NCI-H2227 (cell line): ENCODE measurements around the gene GRM7.

ENCODE experiments used
- DNase-seq: peaks from one replicate; lab custom pipeline; 2025; ENCODE audit not compliant: unreplicated experiment; lab: John Stamatoyannopoulos, UW

The GRM7 gene

GRCh38 chr3:7565574-7565973 is 704.7 kb downstream of the GRM7 start:
- no peak for DNase-seq

DNA sequence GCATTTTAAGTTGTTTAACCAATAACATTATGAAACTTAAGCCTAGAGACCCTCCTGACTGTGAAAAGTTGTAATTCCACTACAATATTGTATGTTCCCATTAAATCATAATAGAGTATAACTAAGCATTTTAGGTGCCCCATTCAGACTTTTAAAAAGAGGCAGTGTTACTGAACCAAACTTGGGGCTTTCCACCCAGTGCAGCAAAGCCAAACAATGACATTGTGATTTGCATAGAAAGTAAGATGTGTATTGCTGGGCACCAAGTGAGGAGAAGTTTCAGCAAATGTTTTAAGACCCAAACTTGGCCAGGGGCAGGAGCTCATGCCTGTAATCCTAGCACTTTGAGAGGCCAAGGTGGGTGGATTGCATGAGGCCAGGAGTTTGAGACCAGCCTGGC is 706.2 kb downstream of the GRM7 start:
- no peak for DNase-seq

- no peak for DNase-seq
These were observed 707.7 kb downstream of the GRM7 start for GRCh38 chr3:7568526-7569184.

DNA sequence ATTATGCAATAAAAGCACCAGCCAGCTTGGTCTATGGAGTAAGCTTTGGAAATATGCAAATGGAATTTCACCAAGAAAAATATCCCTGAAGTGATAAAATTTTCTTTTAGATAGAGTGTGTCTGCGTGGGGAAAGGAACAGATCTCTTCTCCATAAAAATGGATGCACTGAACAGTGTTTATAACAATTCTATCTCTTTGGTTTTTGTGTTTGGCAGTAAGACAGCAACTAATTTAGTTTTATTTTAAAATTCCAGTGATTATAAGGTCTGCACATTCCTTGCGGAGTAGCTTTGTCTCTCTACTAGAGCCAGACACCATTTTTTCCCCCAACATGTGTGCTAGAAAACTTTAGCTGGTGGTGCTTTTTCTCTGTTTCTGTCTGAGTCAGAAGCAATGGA is 712.4 kb downstream of the GRM7 start:
- DNase-seq: no peak

- no peak for DNase-seq
These were observed 713.5 kb downstream of the GRM7 start for GRCh38 chr3:7574435-7574834.

DNA sequence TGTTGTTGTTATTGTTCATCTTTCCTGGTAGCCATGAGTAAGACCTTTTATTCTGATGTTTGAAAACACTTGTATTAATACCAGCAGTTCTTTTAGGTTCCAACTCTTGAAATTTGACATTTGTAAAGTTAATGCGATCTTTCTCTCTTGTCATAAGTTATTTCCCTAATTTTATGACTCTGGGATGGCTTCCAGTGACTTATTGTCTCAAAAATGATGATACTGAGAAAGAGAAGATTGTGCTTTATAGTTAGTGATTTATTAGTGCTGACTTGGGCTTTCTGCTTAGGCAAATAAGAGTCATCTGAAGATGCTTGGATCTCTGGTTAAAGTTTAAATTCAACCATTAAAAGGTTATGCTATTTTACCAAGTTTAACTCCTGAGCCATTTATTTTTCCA is 715.2 kb downstream of the GRM7 start:
- DNase-seq: no peak

DNA sequence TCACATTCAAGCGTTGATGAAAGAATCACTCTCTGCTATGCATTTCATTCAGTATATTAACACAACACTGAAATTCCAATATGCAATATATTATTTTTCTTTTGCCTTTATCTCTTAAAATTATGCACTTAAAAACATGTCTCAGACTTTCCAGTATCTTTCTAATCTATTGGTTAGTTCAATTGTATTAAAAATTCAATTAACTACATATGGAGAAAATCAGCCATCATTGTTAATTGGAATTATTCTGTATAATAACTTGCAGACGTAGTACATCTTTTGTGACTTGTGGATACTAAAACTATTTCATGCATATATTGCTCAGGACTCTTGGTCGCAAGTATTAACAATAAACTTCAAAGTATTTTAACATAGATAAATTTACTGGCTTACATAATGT is 715.6 kb downstream of the GRM7 start:
- no peak for DNase-seq

DNA sequence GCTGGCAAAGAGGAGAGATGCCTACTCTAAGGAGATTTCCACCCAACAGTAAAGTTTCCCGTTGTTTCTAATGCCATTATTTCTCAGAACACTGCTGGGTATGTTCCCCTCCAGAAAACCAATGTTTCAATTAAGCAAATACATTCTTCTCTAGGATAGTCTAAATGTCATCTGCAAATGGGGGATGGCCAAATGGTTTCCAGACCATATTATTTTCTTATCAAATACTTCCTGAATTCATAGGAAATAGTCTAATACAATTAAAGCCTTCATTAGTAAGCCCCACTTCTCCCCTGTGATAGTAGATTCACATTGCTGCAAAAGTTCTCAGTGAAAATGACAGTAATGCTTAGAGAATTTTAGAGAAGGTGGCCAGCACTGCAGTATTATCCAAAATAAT is 716.6 kb downstream of the GRM7 start:
- DNase-seq: no peak

- no peak for DNase-seq
These were observed 720.9 kb downstream of the GRM7 start for GRCh38 chr3:7581831-7582230.

DNA sequence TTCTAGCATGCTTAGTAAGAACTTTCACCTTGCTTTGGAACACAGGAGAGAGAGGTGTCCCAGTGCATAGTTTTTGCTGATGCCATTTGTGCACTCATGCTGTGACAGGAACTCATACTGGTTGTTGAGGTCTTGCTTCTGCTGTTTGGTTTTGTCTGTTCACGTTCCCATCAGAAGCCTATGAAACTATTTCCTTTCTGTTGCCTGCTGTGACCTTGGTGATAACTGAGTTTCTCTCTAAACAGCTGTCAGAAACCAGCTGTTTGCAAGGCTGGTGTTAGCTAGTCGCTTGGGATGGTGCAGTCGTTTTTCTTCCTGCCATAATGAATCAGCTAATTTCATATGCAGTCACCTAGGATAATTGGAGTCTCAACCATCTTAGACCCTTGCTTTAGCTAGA is 724.1 kb downstream of the GRM7 start:
- no peak for DNase-seq

DNA sequence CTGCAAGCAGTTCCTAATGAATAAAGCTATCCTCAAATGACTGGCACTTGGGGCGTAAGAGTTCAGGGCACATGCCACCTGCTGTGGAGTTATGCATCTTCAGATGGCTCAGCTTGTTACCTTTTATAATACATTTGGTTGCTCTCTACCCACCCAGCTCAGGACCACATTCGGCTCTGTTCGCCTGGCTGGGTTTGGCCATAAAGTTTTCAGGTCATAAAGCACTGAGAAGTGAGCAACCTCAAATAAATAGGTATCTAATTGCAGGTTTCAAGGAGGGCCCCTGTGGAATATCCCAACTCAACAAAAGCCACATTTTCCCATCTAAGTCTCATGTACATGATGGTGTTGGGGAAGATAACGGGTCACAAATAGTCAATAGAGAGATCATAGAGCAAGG is 727.3 kb downstream of the GRM7 start:
- DNase-seq: no peak

GRCh38 chr3:7589526-7589925 is 728.6 kb downstream of the GRM7 start:
- no peak for DNase-seq

- no peak for DNase-seq
These were observed 741.4 kb downstream of the GRM7 start for GRCh38 chr3:7602297-7602696.

GRCh38 chr3:7607083-7607482 is 746.2 kb downstream of the GRM7 start:
- DNase-seq: no peak

DNA sequence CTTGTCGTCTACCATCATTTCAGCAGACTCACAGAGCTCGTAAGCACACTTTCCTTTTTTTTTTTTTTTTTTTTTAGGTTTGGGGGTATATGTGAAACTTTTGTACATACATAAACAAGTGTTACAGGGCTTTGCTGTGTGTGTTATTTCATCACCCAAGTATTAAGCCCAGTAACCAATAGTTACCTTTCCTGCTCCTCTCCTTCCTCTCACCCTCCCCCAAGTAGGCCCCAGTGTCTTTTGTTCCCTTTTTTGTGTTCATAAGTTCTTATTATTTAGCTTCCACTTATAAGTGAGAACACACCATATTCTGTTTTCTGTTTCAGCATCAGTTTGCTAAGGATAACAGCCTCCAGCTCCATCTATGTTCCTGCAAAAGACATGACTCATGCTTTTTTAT is 746.8 kb downstream of the GRM7 start:
- DNase-seq: no peak

- DNase-seq: no peak
These were observed 749.7 kb downstream of the GRM7 start for GRCh38 chr3:7610634-7611033.

- no peak for DNase-seq
These were observed 754.1 kb downstream of the GRM7 start for GRCh38 chr3:7615043-7615442.

- no peak for DNase-seq
These were observed 757.7 kb downstream of the GRM7 start for GRCh38 chr3:7618606-7619005.

DNA sequence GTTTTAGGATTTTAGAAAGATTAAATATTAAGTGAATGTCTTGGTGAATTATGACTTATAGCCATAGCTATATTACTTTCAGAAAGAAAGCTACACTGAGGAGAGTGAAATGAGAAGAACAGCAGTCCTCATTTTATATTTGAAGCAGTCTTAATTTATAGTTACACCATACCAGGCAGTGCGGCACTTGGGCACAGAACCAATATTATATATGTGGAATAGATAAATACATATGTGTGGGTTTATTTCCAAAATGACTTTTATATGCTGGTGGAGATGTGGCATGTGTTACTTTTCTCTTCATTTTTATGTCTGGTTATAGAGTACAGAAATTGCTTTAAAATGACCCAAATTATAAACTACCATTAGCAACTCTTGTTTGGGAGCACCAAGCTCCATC is 759.5 kb downstream of the GRM7 start:
- no peak for DNase-seq

DNA sequence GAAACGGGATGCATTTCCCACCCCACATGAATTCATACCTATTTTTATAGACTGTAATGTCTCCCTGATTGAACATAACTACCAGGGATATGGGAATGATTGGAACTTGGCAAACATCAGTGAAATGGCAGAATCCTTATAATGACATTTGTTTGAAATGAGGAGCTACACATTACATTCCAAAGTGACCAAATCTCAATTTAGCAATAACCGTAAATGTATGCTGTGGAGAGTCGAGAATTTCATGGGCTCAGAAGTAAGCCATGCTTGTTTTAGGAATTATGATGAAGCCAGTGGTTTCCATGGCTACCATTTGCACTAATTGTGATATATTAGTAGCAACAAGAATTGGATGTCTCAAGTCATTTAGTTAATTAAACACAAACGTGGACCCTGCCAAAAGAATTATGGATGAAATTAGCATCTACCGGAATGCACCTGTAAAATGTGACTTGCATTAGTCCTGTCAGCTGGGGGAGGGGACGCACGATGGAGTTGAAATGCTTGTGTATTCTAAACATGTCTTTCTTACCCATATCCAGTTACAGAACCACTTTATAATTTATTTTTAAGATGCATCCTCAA is 760.2 kb downstream of the GRM7 start:
- DNase-seq: no peak

- no peak for DNase-seq
These were observed 760.7 kb downstream of the GRM7 start for GRCh38 chr3:7621651-7622050.

DNA sequence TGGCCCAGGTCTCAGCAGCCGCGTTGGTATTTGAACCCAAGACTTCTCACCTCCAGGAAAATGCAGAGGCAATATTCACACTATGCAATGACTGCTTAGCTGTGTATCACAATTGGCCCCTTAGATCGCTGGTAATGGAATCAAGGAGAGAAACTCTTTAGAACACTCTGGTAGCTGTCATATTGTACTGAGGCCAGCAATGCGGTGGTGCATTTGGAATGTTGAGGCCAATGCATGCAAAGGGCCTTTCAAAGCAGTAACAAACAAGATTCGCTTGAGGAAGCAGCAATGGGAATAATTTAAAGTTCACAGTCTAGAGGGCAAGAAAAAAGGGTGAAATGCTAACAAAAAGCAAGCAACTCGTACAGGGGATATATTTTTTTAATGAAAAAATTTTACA is 764.1 kb downstream of the GRM7 start:
- no peak for DNase-seq

DNA sequence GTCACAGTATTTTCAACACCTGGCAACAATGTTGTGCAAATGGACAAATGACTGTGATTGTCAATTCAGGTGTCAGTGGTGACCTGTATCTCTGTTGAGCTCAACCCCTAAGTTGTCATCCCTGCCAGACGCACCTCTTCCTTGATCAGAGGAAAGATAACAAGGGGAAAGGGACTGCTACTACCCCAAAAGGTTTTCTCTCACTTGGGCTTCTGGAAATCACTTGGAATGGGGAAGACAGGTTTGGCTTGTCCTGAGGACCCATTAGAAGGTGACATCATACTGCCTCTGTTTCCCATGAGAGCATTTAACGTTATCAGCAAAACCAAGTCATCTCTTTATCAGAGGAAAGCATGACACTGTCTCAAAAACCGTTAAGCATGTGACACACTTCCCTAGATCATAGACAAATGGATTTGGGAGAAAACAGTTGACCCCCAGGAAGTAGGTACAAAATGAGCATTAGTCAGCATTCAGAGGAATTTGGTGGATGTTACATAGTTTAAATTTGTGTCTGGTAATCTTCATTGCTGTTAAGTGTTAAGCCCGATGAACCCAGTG is 769.5 kb downstream of the GRM7 start:
- no peak for DNase-seq
